Stimulated activated CD4-positive, alpha-beta T cell treated with anti-CD3 and anti-CD28 coated beads, Interleukin-15, amount 100 ng/mL, for 1 hour (primary cell): ENCODE data around the gene DIP2C.
"Not testable (repeated sequence)": the region's sequence is repeated elsewhere in the genome, so short reads cannot be mapped to it uniquely, and the experiment has no call there.

ENCODE experiments used
- DNase-seq, 2 donors: peaks; one replicate each; pipeline ENCODE4 v3.0.0-alpha.2; 2020; ENCODE audit warnings: low read depth in 1 of 2, low spot score in 1 of 2

Gene DIP2C

DNA sequence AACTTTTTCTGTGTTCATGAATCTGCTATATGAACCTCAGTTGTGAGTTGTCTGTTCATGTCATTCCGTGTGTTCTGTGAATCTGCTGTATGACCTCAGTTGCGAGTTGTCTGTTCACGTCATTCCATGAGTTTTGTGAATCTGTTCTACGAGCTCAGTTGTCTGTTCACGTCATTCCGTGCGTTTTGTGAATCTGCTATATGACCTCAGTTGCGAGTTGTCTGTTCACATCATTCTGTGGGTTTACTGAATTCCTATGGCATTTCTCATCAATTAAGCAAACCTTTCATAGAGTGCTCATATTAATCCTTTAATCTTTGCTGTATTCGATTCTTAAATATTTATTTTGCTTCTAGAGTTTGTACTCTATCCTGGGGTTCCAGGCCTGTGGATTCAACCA, 150.6 kb downstream of the DIP2C start:
- DNase-seq: no peak

- no peak for DNase-seq
Observed at GRCh38 chr10:536935-537334, 152.5 kb downstream of the DIP2C start.

- no peak for DNase-seq
Observed at GRCh38 chr10:536371-536925, 153.0 kb downstream of the DIP2C start.

- no peak for DNase-seq
Observed at GRCh38 chr10:535952-536351, 153.5 kb downstream of the DIP2C start.

DNA sequence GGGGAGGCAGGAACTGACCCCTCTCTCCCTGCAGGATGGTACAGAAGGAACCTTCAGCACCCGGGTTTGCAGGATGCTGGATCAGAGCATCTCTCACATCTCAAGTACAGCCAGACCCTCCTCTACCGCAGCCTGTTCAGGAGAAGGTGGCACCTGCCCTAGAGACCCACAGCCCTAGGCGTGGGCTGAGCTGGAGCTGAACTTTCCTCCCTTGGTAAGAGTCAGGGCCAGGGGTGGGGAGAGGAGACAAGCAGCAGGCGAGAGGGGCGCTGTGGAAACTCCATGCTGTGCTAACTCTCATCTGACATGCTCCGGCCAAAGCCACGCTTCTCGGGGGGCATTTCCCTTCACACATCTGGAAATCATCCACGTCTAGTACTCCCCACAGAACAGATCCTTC, 154.4 kb downstream of the DIP2C start:
- DNase-seq: no peak

DNA sequence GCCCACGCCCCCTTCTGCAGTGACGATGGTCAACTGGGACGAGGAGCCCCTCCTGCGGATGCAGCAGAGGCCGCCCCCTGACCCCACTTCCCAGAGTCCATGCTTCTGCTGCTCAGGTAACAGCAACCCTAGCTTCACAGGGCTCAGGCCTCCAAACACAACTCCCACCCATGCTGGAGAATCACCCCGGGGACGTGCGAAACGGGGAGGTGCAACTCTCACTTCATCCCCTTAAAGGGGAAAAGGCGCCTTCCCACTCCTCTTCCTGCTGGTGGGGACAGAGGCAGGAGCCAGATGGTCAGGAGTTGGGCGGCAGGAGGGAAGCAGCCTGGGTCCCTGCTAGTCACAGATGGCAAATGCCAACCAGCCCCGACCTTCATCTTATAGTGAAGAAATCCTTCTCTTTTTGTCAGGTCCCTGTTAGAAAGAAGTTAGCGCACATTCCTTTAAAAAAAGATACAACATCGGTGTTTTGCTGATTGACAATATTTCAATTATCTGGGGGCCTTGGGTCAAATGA, 155.4 kb downstream of the DIP2C start:
- no peak for DNase-seq

- no peak for DNase-seq
Observed at GRCh38 chr10:533611-534010, 155.9 kb downstream of the DIP2C start.

DNA sequence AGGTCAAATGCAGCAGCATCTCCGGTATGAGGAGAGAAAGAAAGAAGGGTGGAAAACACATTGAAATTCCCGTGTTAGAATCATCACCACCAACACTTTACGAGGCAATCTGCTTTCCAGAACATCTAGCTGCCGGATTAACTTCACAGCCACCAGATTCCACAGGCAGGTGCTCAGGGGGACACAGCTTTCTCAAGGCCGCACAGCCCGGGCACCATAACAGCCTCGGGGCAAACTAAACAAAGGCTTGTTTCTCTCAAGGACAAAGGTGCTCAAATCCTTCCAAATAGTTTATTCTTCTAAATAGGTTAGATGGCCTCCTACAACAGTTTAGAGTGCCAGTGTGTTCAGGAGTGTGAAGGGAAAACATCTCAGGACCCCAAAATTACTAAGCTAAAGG, 156.3 kb downstream of the DIP2C start:
- no peak for DNase-seq

DNA sequence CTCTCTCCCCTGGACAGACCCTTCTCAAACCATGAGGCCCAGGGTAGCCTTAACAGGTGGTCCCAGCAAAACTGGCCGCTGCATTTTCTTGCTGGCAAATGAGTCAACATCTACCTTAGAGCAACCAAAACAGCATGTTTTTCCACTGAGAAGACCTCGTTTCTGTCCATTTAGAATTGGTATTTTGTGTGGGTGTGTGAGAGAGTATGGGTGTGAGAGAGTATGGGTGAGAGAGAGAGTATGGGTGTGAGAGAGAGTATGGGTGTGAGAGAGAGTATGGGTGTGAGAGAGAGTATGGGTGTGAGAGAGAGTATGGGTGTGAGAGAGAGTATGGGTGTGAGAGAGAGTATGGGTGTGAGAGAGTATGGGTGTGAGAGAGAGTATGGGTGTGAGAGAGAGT, 157.1 kb downstream of the DIP2C start:
- not testable (repeated sequence) for DNase-seq

DNA sequence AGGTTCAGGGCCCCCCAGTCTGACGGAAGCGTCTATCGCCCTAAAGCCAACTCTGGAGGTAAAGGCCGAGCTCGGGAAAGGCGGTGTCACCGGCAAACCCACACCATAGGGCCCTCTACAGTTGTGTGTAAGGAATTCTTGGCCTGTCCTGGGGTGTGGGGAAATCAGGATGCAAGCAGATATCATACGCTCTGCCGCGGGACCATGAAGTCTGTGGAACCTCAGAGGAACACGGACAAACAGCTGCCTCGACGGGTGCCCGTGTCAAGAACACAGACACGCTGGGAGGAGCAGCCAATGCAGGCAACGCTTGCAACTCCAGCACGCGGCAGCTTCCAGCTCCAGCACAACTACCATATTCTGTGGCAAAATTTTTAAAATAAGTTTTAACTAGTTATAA, 157.9 kb downstream of the DIP2C start:
- no peak for DNase-seq

DNA sequence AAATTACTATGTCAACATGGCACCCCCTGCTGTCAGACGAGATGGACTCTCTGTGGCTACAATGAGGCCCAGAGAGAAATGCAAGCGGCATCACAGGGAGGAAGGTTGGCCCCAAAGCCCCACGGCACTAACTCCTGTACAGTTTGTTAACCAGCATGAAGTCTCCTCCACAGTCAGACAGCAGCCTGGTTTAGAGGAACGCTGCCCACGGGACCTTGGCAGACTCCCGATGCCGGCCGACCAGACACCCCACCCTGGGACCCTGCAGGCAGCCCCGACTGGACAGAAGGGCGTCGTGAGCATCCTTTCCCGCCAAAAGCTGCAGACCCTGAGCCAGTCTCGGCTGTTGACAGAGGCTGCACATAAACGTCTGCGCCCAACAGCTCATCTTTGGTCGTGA, 158.8 kb downstream of the DIP2C start:
- DNase-seq: no peak

DNA sequence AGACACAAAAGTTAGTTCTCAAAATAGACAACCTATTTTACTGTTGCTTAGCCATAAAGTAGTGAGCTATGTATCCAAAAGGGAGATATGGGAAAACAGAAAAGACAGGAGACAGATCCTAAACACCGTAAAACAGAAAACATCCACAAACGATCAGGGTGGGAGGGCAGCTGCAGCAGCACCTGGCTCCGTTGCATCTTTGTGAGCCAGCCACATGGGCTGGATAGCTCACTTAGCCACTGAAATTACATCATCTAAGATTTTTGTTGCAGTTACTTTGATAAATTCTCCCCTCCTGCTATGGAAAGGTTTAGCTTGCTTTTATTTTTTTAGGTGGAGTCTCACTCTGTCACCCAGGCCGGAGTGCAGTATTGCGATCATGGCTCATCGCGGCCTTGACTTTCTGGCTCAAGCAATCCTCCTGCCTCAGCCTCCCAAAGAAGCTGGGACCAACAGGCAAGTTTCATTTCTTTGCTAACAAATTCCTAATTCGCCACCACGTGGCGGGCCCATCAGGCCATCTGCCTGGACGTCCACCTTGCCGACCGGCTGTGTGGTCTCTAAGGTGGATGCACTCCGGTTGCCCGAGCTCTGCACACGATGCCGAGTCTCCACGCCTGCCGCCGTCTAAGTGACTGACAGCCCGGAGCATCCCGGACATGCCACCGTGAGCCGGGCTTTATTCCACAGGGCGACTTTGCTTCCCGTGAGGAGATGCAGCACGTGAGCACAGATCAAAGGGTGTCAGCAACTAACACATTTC, 159.8 kb downstream of the DIP2C start:
- DNase-seq: no peak

GRCh38 chr10:528173-529165, 161.0 kb downstream of the DIP2C start:
- DNase-seq: no peak

DNA sequence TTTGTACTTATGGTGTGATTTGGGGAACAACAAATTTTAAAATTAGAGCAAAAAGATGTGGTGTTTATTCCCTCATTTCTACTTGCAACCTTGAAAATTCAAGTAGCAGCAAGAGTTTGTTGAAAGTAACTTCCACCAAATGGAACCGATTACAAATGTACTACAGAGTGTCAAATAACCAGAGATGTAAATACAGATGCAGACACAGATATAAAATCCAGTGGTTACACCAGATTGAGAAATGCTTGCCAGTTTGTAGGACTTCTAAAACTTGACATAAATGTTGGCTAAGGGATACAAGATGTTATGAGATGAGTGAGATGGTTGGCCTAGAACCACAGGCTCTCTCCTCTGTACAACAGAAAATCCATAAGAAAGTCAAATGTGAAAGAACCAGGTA, 162.1 kb downstream of the DIP2C start:
- DNase-seq: no peak

DNA sequence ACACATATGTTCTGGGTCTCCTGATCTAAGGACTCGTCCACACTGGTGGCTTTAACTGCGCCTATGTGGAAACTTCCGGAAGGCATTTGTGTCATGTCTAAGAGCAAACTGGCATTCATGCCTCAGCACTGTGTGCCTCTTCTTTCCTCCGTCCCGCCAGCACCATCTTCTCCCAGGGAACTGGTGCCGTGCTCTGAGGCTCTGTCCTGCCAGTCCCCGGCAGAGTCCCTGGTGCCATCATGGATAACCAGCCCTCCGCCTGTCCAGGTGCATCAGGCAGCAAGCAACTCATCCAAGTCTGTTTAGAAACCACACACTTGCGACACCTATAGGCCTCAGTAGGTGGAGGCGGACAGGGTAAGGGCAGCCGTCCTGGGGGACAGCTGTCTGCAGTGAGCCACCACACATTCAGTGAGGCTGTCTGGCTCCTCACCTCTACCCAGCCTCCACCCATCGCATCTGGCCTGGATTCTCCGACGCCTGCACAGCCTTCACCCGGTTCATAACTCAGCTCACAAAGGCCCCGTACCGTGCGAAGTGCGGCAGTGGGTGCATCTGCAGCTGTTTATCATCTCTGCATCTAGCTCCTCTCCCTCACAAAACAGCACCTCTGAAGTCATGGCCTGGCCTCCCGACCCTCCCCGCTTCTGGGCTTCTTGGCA, 162.7 kb downstream of the DIP2C start:
- no peak for DNase-seq

GRCh38 chr10:525565-526315, 163.7 kb downstream of the DIP2C start:
- no peak for DNase-seq

DNA sequence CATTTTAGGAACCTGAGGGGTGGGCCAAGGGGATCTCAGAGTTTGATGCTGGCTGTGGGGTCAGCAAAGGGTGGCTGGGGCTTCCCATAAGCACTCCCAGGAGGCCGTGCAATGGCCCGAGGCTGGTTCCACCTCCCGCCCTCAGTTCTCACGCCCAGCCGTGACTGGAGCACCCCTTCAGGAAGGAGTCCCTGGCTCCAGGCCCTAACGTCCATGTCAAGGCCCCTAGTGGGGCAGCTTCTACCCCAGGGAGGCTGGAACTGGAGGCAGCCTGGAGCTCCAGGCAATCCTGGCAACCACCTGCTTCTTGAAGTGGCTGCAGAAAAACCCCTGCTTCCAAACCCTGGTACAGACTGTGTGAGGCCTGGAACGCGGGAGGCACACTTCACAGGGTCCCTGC, 165.5 kb downstream of the DIP2C start:
- no peak for DNase-seq

DNA sequence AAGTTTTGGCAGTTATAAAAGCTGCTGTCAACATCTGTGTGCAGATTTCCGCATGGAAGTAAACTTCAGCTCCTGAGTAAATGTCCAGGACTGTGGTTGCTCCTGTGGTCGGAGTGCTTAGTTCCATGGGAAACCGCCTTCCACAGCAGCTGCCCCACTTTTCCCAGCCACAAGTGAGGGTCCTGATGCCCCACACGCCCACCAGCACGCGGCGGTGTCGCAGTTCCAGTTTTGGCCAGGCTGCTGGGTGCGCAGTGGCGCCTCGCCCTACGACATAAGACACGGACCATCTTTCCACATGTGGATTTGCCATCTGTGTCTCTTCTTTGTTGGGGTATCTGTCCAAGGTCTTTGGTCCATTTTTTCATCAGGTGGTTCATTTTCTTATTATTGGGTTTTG, 167.1 kb downstream of the DIP2C start:
- DNase-seq: no peak

DNA sequence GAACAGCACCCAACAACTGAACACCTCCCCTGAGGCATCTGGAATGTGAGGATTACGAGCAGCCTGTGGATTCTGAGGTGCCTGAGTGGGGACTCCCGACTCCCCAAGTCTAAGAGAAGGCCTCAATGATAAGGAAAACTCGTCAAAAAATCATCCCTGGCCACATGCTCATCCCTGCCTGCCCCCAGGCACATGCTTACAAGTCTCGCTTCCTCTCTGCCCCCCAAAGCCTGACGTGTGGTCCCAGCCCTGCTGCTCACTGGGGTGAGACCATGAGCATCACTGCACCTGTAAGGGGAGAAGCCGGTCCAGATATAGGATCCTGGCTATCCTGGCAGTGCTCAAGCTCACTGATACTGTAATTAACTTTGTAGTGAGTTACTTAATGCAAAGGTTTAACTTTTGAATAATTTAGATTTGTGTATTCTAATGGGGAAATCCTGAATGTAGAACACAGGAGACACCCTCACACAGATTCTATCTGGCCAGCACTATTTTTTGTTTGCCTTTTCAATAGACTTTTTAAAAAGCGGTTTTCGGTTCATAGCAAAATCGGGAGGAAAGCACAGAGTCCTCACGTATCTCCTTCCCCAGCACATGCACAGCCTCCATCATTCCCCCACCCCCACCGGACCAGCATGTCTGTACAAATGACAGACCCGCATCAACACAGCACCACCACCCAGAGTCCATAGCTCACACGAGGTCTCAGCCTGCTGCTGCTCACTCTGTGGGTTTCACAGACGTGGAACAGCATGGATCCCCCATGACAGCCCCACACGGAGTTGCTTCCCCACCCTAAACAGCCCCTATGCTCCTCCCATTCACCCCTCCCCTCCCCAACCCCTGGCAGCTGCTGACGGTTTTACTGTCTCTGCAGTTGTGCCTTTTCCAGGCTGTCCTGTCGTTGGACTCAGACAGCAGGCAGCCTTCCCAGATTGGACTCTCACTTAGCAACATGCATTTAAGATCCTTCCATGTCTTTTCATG, 167.9 kb downstream of the DIP2C start:
- DNase-seq: no peak
